Breast epithelium (tissue), 3 donors: ENCODE measurements around the gene VAV3.

Experiments
- CTCF ChIP-seq, 3 donors: fragments of 450-650 bp; IDR thresholded peaks; one replicate each; pipeline ENCODE4 v1.5.1; 2016 to 2017; ENCODE audit warnings: antibody characterized with exemption in 3 of 3, mild to moderate bottlenecking in 3 of 3, moderate library complexity in 3 of 3
- POLR2A ChIP-seq: fragments of 450-650 bp; IDR thresholded peaks from one replicate; pipeline ENCODE4 v1.6.1; 2016; ENCODE audit warnings: antibody characterized with exemption, mild to moderate bottlenecking, moderate library complexity
- POLR2AphosphoS5 ChIP-seq, 3 donors: sonication (generic); formaldehyde crosslinking; IDR thresholded peaks; one replicate each; pipeline ENCODE4 v1.6.1; 2017; ENCODE audit warnings: antibody characterized with exemption in 3 of 3

- TF ChIP-seq CTCF (IDR thresholded peaks at IDR 0.05) = no peak
- no peak for TF ChIP-seq POLR2AphosphoS5 (IDR thresholded peaks at IDR 0.05)
- TF ChIP-seq POLR2A = no peak
Measured at GRCh38 chr1:107668762-107669161, 296.2 kb downstream of the VAV3 start.
